Measurements from ENCODE around the gene ENTPD1. TPM values are rescaled to one million over a fixed set of nuclear protein-coding genes. Genes with fewer than 3 reads are reported as not detected.

The ENTPD1 gene
- total and polyA plus RNA-seq, 10 of the 15 experiments (the other 5 are each of a cell fraction or from before 2014, with no cell fraction given): 110 to 413 (median 161) TPM

- no peak for TF ChIP-seq MXI1 (IDR thresholded peaks at IDR 0.05; ENCODE audit: low read depth, low read length)
- no peak for TF ChIP-seq POLR2AphosphoS2 (IDR thresholded peaks at IDR 0.05; ENCODE audit: low read depth, low read length)
- no peak for TF ChIP-seq NFYB (IDR thresholded peaks at IDR 0.05; ENCODE audit: insufficient read depth, low read depth, low read length)
- no peak for TF ChIP-seq NR2C1 (IDR thresholded peaks at IDR 0.05)
- no peak for TF ChIP-seq HCFC1 (IDR thresholded peaks at IDR 0.05; ENCODE audit: low read length)
- TF ChIP-seq ATF7 (IDR thresholded peaks at IDR 0.05; ENCODE audit: low read depth): peak; percentile 93
- TF ChIP-seq CREM (IDR thresholded peaks at IDR 0.05; ENCODE audit: low read depth): peak; percentile 80
- TF ChIP-seq SMAD1 (IDR thresholded peaks at IDR 0.05; ENCODE audit: low read depth, partially characterized antibody): no peak
Observed at GRCh38 chr10:95792874-95793285, 36.9 kb downstream of the ENTPD1 start (continued).

- in situ Hi-C loops (cut with MboI): loop anchor here (5.0 kb wide), 1 partner anchor 39 kb away; no protein-coding TSS in a partner anchor
- peak; percentile 67 for ATAC-seq
- Histone ChIP-seq H3K4me2 (ENCODE audit: control insufficient read depth, insufficient read depth) (peak overlapping the region; percentile 76; the same call in 1 of the 2 replicates), H2AFZ (ENCODE audit: control insufficient read depth, low read depth, low read length) (no peak overlapping the region), H3K79me2 (ENCODE audit: control insufficient read depth, insufficient read depth, low read length) (peaks cover 97% of the 10 kb centered on the region), H3K4me3 (no peak overlapping the region), H3K27me3 (replicated peaks in 1 of 2; ENCODE audit: control insufficient read depth in 2 of 2, insufficient read depth in 2 of 2, low read length in 1 of 2) (no peaks in the 10 kb centered on the region), H3K9me3 (replicated peaks; ENCODE audit: control insufficient read depth, insufficient read depth, low read length) (no peaks in the 10 kb centered on the region; the same call in 2 of the 3 replicates), H3K36me3 (ENCODE audit: control insufficient read depth in 2 of 2, insufficient read depth in 2 of 2, low read length in 1 of 2) (peaks cover 6 to 8% of the 10 kb centered on the region in 2 experiments), H4K20me1 (ENCODE audit: control insufficient read depth, insufficient read depth) (no peaks in the 10 kb centered on the region), H3K27ac (ENCODE audit: control insufficient read depth, insufficient read depth) (peak overlapping the region; percentile 93), H3K4me1 (ENCODE audit: control insufficient read depth, insufficient read depth, low read length) (peaks cover 60% of the 10 kb centered on the region), H3K9ac (ENCODE audit: control insufficient read depth, insufficient read depth, low read length) (peak overlapping the region; percentile 41)
- ChIA-PET CTCF (interaction anchor here (0.7 to 3.9 kb wide), 11 partner anchors 9 to 100 kb away, joined by 3 to 28 read pairs (median 11); partner anchors contain the start of gene TCTN3), RAD21 (ENCODE audit: unreplicated experiment) (interaction anchor here (0.6 to 9.6 kb wide), 11 partner anchors 9 to 797 kb away, joined by 3 to 141 read pairs (median 60); partner anchors contain the start of genes ENTPD1 and TCTN3), POLR2A (interaction anchor here (1.0 to 18.6 kb wide), 9 partner anchors 10 to 100 kb away, joined by 3 to 451 read pairs (median 12); partner anchors contain the start of genes ENTPD1 and TCTN3), SMC1A (ENCODE audit: uncharacterized antibody, unreplicated experiment) (interaction anchor here (1.0 to 27.8 kb wide), 9 partner anchors 9 to 100 kb away, joined by 3 to 795 read pairs (median 16); partner anchors contain the start of genes ENTPD1 and TCTN3)
- peak; percentile 86 for DNase-seq (ENCODE audit: low read depth, low spot score)
- BruUV-seq (replicated peaks): TSS peak; percentile 95
- 0% methylated on average over 2 of the region's 2 CpGs for WGBS (ENCODE audit: insufficient coverage, insufficient replicate concordance, low lambda C conversion rate, missing lambda C conversion rate)
- intact Hi-C loops (cut with micrococcal nuclease; ENCODE audit: unreplicated experiment): loop anchor here (1.0 kb wide), 2 partner anchors 10 to 35 kb away; no protein-coding TSS in a partner anchor
- no peak for FAIRE-seq
- TF ChIP-seq CBX5 (IDR thresholded peaks at IDR 0.05; ENCODE audit: low read depth) (peak; percentile 27; the same call in 1 of the 2 replicates), RB1 (IDR thresholded peaks at IDR 0.05; ENCODE audit: borderline replicate concordance) (no peak), JUNB (IDR thresholded peaks at IDR 0.05) (peak; percentile 24; the same call in 1 of the 2 replicates), LARP7 (IDR thresholded peaks at IDR 0.05) (0 out of 2 replicates have a peak, but pooled peaks have one; percentile 43), CUX1 (IDR thresholded peaks at IDR 0.05; ENCODE audit: insufficient replicate concordance, low read depth, low read length) (no peak), PAX8 (IDR thresholded peaks at IDR 0.05) (no peak), DPF2 (IDR thresholded peaks at IDR 0.05) (peak; percentile 27; the same call in 1 of the 2 replicates), NR2C1 (IDR thresholded peaks at IDR 0.05) (no peak), PAX5 (IDR thresholded peaks at IDR 0.05; ENCODE audit: borderline replicate concordance, low read depth, low read length) (peak; percentile 30; the same call in 1 of the 2 replicates), SREBF2 (IDR thresholded peaks at IDR 0.05; ENCODE audit: low read length) (no peak), POU2F2 (IDR thresholded peaks at IDR 0.05; ENCODE audit: borderline replicate concordance, low read depth, low read length) (0 out of 3 replicates have a peak, but pooled peaks have one; percentile 59)
Observed at GRCh38 chr10:95793401-95794045, 37.6 kb downstream of the ENTPD1 start.
